ENCODE measurements around the gene ATG13.

GRCh38 chr11:46625406-46625805, 8.1 kb downstream of the ATG13 start:
- TF ChIP-seq CTCF (IDR thresholded peaks at IDR 0.05) (no peak), POLR2A (IDR thresholded peaks at IDR 0.05) (no peak)
